ENCODE data around the gene SH3GLB2.
A peak's percentile ranks its signal among the peaks of the same experiment; 100 is the strongest.
"Not testable (repeated sequence)": the region's sequence is repeated elsewhere in the genome, so short reads cannot be mapped to it uniquely, and the experiment has no call there.

SH3GLB2 gene

DNA sequence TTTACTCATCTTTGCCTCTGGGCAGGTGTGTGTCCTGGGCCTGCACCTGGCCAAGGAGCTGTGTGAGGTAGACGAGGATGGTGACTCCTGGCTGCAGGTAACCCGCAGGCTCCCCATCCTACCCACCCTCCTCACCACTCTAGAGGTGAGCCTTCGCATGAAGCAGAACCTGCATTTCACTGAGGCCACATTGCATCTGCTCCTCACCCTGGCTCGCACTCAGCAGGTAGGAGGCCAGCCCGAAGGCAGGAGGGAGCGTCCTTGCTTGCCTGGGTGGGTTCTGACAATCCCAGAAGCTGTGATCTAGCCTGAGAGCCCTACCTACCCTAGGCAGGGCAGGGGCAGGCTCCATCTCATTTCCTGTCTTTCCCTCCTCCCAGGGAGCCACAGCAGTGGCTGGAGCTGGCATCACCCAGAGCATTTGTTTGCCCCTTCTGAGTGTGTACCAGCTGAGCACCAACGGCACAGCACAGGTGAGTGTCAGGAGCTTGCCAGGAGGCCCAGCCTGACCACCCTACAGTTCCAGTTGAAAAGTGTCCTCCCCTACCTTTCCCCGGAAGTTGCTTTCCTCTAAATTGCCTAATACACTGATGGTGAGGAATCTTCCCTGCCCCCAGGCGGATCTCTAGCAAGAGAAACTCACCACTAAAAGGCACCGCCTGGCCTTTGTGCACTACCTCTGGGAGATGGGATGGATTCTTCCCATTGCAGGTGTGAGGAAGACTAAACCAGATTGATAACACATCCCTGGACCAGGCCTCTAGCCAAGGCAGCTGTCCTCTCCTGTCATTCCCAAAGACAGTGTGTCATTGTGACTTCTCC, 26.4 kb downstream of the SH3GLB2 start:
- peak overlapping the region; percentile 63 for H3K27ac Mint-ChIP-seq
- peaks cover 76% of the 10 kb centered on the region for H3K36me3 Mint-ChIP-seq
- H3K9me3 Mint-ChIP-seq = no peaks in the 10 kb centered on the region
- H3K27me3 Mint-ChIP-seq = no peaks in the 10 kb centered on the region
- ATAC-seq = no peak
- peaks cover 5% of the 10 kb centered on the region for H3K4me1 Mint-ChIP-seq
- no peak overlapping the region for H3K4me3 Mint-ChIP-seq

DNA sequence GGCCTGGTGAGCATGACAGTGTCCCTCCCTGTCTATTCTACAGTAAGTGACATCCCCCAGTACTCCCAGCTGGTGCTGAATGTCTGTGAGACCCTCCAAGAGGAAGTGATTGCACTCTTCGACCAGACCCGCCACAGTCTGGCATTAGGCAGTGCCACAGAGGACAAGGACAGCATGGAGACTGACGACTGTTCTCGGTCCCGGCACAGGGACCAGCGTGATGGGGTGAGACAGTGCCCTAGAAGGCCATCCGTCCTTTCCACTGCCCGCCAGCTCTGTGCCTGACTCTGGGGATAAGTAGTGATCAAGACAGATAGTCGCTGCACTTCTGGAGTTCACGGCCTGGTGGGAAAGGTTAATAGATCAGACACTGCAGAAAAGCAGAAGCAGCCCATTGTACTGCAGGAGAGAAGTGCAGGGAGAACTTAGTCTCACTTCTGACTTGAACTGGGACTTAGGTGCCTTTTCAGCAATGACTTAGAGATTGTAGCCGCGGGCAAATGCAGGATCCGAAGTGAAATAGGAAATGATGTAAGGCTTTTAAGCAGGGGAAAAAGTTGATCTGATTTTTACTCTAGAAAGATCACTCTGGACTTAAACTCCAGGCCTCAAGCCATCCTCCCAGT, 28.4 kb downstream of the SH3GLB2 start:
- no peaks in the 10 kb centered on the region for H3K4me1 Mint-ChIP-seq
- H3K27me3 Mint-ChIP-seq = no peaks in the 10 kb centered on the region
- H3K9me3 Mint-ChIP-seq = no peaks in the 10 kb centered on the region
- H3K27ac Mint-ChIP-seq = no peak overlapping the region
- no peak overlapping the region for H3K4me3 Mint-ChIP-seq
- peaks cover 78% of the 10 kb centered on the region for H3K36me3 Mint-ChIP-seq
- no peak for ATAC-seq

DNA sequence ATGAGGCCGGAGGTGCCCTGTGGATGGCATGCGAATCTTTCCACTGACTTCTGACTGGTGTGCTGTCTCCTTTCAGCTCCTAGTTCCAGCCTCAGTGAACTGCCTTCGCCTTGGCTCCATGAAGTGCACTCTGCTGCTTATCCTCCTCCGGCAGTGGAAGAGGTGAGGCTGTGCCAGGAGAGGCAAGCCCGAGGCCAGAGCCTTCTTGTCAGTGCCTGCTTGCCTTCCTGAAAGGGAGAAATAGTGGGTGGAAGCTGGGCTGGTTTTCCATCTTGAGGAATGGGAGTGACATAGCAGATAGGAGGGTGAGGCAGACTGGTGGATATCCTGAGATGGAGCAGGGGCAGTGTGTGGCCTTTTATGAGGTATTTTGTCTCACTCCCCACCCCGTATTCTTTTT, 29.7 kb downstream of the SH3GLB2 start:
- Mint-ChIP-seq H3K27ac (no peak overlapping the region), H3K27me3 (no peaks in the 10 kb centered on the region), H3K4me1 (no peaks in the 10 kb centered on the region), H3K9me3 (no peaks in the 10 kb centered on the region), H3K36me3 (peaks cover 88% of the 10 kb centered on the region), H3K4me3 (no peak overlapping the region)
- no peak for ATAC-seq

DNA sequence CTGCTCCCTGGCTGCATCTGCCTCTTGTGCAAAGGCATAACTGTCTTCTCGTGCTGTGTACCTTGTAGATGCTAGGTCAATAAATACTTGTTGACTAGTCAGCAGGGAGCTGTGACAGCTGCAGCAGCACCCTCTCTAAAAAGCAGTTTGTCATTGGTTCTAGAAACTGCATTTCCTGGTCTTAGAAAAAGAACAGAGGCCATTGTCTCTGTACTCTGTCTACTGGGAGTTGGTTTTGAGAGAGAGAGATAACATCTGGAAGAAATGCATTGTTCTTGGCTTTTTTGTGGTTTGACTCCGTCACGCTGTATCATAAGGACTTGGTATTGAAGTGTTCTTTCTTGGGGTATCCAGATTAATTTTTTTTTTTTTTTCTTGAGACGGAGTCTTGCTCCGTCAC, 32.3 kb downstream of the SH3GLB2 start:
- no peaks in the 10 kb centered on the region for H3K27me3 Mint-ChIP-seq
- H3K4me3 Mint-ChIP-seq = no peak overlapping the region
- peaks cover 76% of the 10 kb centered on the region for H3K36me3 Mint-ChIP-seq
- no peaks in the 10 kb centered on the region for H3K9me3 Mint-ChIP-seq
- no peak overlapping the region for H3K27ac Mint-ChIP-seq
- no peak for ATAC-seq
- H3K4me1 Mint-ChIP-seq = no peaks in the 10 kb centered on the region

DNA sequence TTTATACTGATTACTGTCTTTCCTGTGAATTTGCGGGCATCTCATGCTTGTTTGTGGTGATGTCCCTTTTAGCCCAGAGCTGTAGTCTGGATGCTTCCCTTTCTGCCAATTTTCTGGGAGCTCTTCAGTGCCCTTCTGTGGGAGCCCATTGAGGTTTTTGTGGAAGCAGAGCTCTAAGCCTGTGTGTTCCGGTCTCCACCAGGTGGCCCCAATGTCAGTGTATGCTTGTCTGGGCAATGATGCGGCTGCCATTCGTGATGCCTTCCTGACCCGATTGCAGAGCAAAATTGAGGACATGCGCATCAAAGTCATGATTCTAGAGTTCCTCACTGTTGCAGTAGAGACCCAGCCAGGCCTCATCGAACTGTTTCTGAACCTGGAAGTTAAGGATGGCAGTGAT, 35.1 kb downstream of the SH3GLB2 start:
- H3K9me3 Mint-ChIP-seq = no peaks in the 10 kb centered on the region
- peaks cover 62% of the 10 kb centered on the region for H3K36me3 Mint-ChIP-seq
- ATAC-seq = no peak
- no peaks in the 10 kb centered on the region for H3K4me1 Mint-ChIP-seq
- no peaks in the 10 kb centered on the region for H3K27me3 Mint-ChIP-seq
- no peak overlapping the region for H3K27ac Mint-ChIP-seq
- no peak overlapping the region for H3K4me3 Mint-ChIP-seq

DNA sequence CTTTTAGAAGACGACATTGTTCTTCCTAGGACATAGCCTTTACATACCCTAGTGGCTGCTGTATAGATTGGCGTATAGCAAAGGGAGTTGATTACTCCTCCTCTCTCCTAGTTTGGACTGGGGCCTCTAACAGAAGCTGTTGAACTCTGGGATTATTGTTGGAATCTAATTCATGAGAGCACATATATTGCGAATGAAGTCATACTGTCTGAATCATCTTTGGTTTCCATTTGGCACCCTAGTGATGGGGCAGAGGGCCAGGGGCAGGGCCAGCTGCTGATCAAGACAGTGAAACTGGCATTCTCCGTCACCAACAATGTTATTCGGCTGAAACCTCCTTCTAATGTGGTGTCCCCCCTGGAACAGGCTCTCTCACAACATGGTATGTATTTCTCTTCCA, 40.3 kb downstream of the SH3GLB2 start:
- Mint-ChIP-seq H3K4me3 (no peak overlapping the region), H3K27ac (no peak overlapping the region), H3K9me3 (no peaks in the 10 kb centered on the region), H3K27me3 (no peaks in the 10 kb centered on the region), H3K36me3 (peaks cover 67% of the 10 kb centered on the region), H3K4me1 (no peaks in the 10 kb centered on the region)
- no peak for ATAC-seq

DNA sequence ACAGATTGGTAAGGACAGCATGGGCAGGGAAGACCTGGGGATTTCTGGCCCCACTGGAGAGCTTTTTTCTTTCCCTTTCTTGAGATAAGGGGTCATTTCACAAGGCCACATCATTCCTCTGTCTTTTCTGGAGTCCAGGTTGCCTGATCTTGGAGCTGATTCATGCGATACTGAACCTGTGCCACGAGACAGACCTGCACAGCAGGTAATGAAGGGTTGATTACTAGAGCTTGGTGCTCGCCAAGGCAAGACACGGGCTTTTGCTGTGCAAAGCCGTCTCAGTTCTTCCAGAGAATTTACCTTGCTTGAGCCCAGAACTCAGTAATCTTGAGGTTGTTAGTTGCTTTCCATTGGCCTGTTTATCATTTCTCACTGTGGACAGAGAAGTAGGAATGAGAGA, 41.5 kb downstream of the SH3GLB2 start:
- H3K27me3 Mint-ChIP-seq = no peaks in the 10 kb centered on the region
- H3K36me3 Mint-ChIP-seq = peaks cover 69% of the 10 kb centered on the region

DNA sequence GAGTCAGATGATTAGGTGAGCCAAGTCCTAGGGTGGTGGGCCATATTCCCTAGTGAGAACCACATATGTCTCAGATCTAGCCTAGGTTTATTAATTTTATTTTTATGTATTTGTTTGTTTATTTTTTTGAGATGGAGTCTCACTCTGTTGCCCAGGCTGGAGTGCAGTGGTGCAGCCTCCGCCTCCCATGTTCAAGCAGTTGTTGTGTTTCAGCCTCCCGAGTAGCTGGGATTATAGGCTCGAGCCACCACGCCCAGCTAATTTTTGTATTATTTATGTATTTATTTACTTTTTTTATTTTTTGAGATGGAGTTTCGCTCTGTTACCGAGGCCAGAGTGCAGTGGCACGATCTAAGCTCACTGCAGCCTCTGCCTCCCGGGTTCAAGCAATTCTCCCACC, 44.6 kb downstream of the SH3GLB2 start:
- Mint-ChIP-seq H3K27me3 (no peaks in the 10 kb centered on the region), H3K4me1 (no peaks in the 10 kb centered on the region), H3K9me3 (no peaks in the 10 kb centered on the region), H3K27ac (no peak overlapping the region), H3K4me3 (no peak overlapping the region), H3K36me3 (peaks cover 87% of the 10 kb centered on the region)
- no peak for ATAC-seq

More for the DNA sequence above, 41.5 kb downstream of the SH3GLB2 start:
- Mint-ChIP-seq H3K4me3 (no peak overlapping the region), H3K27ac (no peak overlapping the region), H3K9me3 (no peaks in the 10 kb centered on the region), H3K4me1 (no peaks in the 10 kb centered on the region)
- ATAC-seq = no peak

DNA sequence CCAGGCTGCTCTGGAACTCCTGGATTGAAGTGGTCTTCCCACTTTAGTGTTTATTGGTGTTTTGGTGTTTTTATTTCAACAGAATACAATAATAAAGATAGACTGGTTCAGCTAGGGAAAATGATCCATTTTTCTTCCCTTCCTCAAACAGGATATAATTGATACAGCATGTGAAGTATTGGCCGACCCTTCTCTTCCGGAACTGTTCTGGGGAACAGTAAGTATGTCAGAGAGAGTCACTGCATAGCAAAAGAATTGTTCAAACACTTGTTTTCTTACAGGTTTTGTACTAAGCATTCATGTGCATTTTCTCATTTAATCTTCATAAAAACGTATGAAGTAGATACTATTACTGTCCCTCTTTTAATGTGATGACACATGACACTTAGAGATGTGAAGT, 49.0 kb downstream of the SH3GLB2 start:
- H3K4me1 Mint-ChIP-seq = no peaks in the 10 kb centered on the region
- no peak overlapping the region for H3K27ac Mint-ChIP-seq
- H3K27me3 Mint-ChIP-seq = no peaks in the 10 kb centered on the region
- ATAC-seq = no peak
- H3K36me3 Mint-ChIP-seq = peaks cover 75% of the 10 kb centered on the region
- no peaks in the 10 kb centered on the region for H3K9me3 Mint-ChIP-seq
- H3K4me3 Mint-ChIP-seq = no peak overlapping the region

DNA sequence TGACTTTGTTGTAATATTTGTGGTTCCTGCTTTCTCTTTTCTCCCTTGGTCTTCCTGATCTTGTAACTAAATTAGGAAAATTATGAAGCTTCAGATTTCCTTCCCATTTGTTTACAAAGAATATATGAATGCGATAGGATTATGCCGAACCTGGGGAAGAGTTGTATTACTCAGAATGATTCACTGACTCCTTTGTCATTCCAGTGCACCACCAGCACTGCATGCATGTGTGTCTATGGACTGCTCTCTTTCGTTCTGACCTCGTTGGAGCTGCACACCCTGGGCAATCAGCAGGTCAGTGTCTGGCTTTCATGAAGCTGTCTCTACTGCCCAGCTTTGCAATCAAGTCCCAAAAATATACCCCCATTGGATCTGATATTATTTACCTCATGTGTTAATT, 55.2 kb downstream of the SH3GLB2 start:
- Mint-ChIP-seq H3K27me3 (no peaks in the 10 kb centered on the region), H3K36me3 (peaks cover 75% of the 10 kb centered on the region), H3K27ac (no peak overlapping the region), H3K9me3 (no peaks in the 10 kb centered on the region), H3K4me3 (no peak overlapping the region), H3K4me1 (no peaks in the 10 kb centered on the region)
- ATAC-seq = no peak

DNA sequence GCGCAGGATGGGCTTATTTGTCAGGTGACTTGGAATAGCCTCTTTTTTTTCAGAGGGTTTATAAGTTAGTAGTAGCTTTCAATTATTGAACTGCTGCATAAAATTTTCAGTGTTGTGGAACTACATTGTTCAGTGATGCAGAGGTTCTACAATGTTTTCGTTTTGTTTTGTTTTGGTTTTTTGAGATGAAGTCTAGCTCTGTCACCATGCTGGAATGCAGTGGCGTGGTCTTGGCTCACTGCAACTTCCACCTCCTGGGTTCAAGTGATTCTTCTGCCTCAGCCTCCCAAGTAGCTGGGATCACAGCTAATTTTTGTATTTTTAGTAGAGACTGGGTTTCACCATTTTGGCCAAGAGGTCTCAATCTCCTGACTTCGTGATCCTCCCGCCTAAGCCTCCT, 58.6 kb downstream of the SH3GLB2 start:
- Mint-ChIP-seq H3K4me3 (no peak overlapping the region), H3K36me3 (peaks cover 66% of the 10 kb centered on the region), H3K9me3 (no peaks in the 10 kb centered on the region), H3K27ac (no peak overlapping the region), H3K27me3 (no peaks in the 10 kb centered on the region), H3K4me1 (no peaks in the 10 kb centered on the region)
- no peak for ATAC-seq

DNA sequence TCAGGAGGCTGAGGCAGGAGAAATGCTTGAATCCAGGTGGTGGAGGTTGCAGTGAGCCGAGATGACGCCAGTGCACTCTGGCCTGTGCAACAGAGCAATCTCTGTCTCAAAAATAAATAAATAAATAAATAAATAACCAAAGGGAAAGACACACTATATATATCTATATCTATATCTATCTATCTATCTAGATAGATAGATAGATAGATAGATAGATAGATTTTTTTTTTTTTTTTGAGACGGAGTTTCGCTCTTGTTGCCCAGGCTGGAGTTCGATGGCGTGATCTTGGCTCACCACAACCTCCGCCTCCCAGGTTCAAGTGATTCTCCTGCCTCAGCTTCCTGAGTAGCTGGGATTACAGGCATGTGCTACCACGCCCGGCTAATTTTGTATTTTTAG, 66.7 kb downstream of the SH3GLB2 start:
- H3K4me1 Mint-ChIP-seq, H3K27me3 Mint-ChIP-seq, H3K9me3 Mint-ChIP-seq, ATAC-seq, H3K27ac Mint-ChIP-seq, H3K4me3 Mint-ChIP-seq: not testable (repeated sequence)
- peaks cover 43% of the 10 kb centered on the region for H3K36me3 Mint-ChIP-seq
